NCI-H345 treated with DMSO at 0.1 percent for 48 hours (cell line): ENCODE data around the gene GATAD2A.
"Not testable (repeated sequence)": the region's sequence is repeated elsewhere in the genome, so short reads cannot be mapped to it uniquely, and the experiment has no call there.

ENCODE experiments used
- DNase-seq: peaks from one replicate; lab custom pipeline; 2025; ENCODE audit not compliant: unreplicated experiment; lab: John Stamatoyannopoulos, UW

The GATAD2A gene

GRCh38 chr19:19387108-19387507, 18.4 kb upstream of the GATAD2A start:
- no peak for DNase-seq

GRCh38 chr19:19388568-19389555, 16.6 kb upstream of the GATAD2A start:
- DNase-seq = no peak

GRCh38 chr19:19389683-19390082, 15.8 kb upstream of the GATAD2A start:
- DNase-seq = not testable (repeated sequence)

GRCh38 chr19:19394333-19394732, 11.1 kb upstream of the GATAD2A start:
- not testable (repeated sequence) for DNase-seq

GRCh38 chr19:19399733-19400433, 5.6 kb upstream of the GATAD2A start:
- no peak for DNase-seq

GRCh38 chr19:19402656-19403372, 2.7 kb upstream of the GATAD2A start:
- DNase-seq = no peak

GRCh38 chr19:19403373-19403901, 2.0 kb upstream of the GATAD2A start:
- DNase-seq = no peak

- DNase-seq = no peak
These were observed 749 bp downstream of the GATAD2A start for GRCh38 chr19:19405971-19406877.

- DNase-seq = no peak
These were observed 1.6 kb downstream of the GATAD2A start for GRCh38 chr19:19406878-19407632.

- DNase-seq = no peak
These were observed 2.1 kb downstream of the GATAD2A start for GRCh38 chr19:19407633-19407930.

GRCh38 chr19:19409205-19409604, 3.7 kb downstream of the GATAD2A start:
- DNase-seq = no peak

- no peak for DNase-seq
These were observed 4.2 kb downstream of the GATAD2A start for GRCh38 chr19:19409631-19410030.

GRCh38 chr19:19410553-19411550, 5.4 kb downstream of the GATAD2A start:
- DNase-seq = no peak

- no peak for DNase-seq
These were observed 10.8 kb downstream of the GATAD2A start for GRCh38 chr19:19416280-19416679.

- no peak for DNase-seq
These were observed 11.6 kb downstream of the GATAD2A start for GRCh38 chr19:19417046-19417445.

GRCh38 chr19:19417628-19418245, 12.3 kb downstream of the GATAD2A start:
- no peak for DNase-seq

- DNase-seq = no peak
These were observed 13.2 kb downstream of the GATAD2A start for GRCh38 chr19:19418555-19419260.
